OCI-LY1 (cell line): Measurements from ENCODE around the gene ECSCR.

Experiments used
- H2AFZ ChIP-seq: fragments of 200-600 bp; sonication (generic), shearing (Covaris generic); 2 replicates; pipeline ENCODE4 v1.6.0; 2014; ENCODE audit warnings: antibody characterized with exemption, mild to moderate bottlenecking, low read length
- H3F3A ChIP-seq: fragments of 200-600 bp; sonication (generic), shearing (Covaris generic); 2 replicates; pipeline ENCODE4 v1.6.0; 2014; ENCODE audit warnings: mild to moderate bottlenecking, antibody characterized with exemption, low read length, moderate library complexity; ENCODE audit not compliant: insufficient read depth
- H3K27ac ChIP-seq: fragments of 200-600 bp; sonication (generic); 2 replicates; pipeline ENCODE4 v1.5.1; 2014; ENCODE audit warnings: low read length, mixed run types, mild to moderate bottlenecking, low read depth; ENCODE audit not compliant: poor library complexity, severe bottlenecking
- H3K27me3 ChIP-seq: fragments of 200-600 bp; sonication (generic); 2 replicates; pipeline ENCODE4 v1.6.0; 2014; ENCODE audit warnings: antibody characterized with exemption, mild to moderate bottlenecking, low read length, moderate library complexity; ENCODE audit not compliant: insufficient read depth
- H3K36me3 ChIP-seq: fragments of 200-600 bp; sonication (generic); 2 replicates; pipeline ENCODE4 v1.6.1; 2014; ENCODE audit warnings: mild to moderate bottlenecking, antibody characterized with exemption, low read length, moderate library complexity, mixed read lengths; ENCODE audit not compliant: insufficient read depth
- H3K4me1 ChIP-seq: fragments of 200-600 bp; sonication (generic); 2 replicates; pipeline ENCODE4 v1.5.1; 2014; ENCODE audit warnings: mild to moderate bottlenecking, low read length, moderate library complexity; ENCODE audit not compliant: insufficient read depth, severe bottlenecking
- H3K4me2 ChIP-seq: fragments of 200-600 bp; sonication (generic), shearing (Covaris generic); 2 replicates; pipeline ENCODE4 v1.6.1; 2014; ENCODE audit warnings: low read length
- H3K4me3 ChIP-seq: fragments of 200-600 bp; sonication (generic); 2 replicates; pipeline ENCODE4 v1.5.1; 2014; ENCODE audit warnings: low read length, low read depth, mild to moderate bottlenecking, mixed read lengths; ENCODE audit not compliant: poor library complexity, severe bottlenecking
- H3K79me2 ChIP-seq: fragments of 200-600 bp; shearing (Covaris generic); 2 replicates; pipeline ENCODE4 v1.6.1; 2016; ENCODE audit warnings: mixed run types, low read length, mixed read lengths; ENCODE audit not compliant: insufficient read depth
- H3K9ac ChIP-seq: fragments of 200-600 bp; sonication (generic), shearing (Covaris generic); 2 replicates; pipeline ENCODE4 v1.6.1; 2014; ENCODE audit warnings: mild to moderate bottlenecking, low read length, mixed read lengths
- H3K9me2 ChIP-seq: fragments of 200-600 bp; sonication (generic), shearing (Covaris generic); 2 replicates; pipeline ENCODE4 v1.6.1; 2014; ENCODE audit warnings: low read depth, mild to moderate bottlenecking, low read length, mixed read lengths
- H3K9me3 ChIP-seq: fragments of 200-600 bp; shearing (Covaris generic); 2 replicates; pipeline ENCODE4 v1.6.1; 2014; ENCODE audit warnings: low read length, mixed read lengths
- H4K20me1 ChIP-seq: fragments of 200-600 bp; sonication (generic), shearing (Covaris generic); 2 replicates; pipeline ENCODE4 v1.6.0; 2016; ENCODE audit warnings: mild to moderate bottlenecking, low read length; ENCODE audit not compliant: insufficient read depth
- CTCF ChIP-seq: fragments of 200-600 bp; sonication (generic), shearing (Covaris generic); IDR thresholded peaks from 2 replicates; pipeline ENCODE4 v1.5.1; 2017; ENCODE audit warnings: mild to moderate bottlenecking, antibody characterized with exemption, low read length, moderate library complexity, mixed read lengths
- EZH2 ChIP-seq: fragments of 200-600 bp; sonication (generic), shearing (Covaris generic); IDR thresholded peaks from 2 replicates; pipeline ENCODE4 v1.8.0; 2017; ENCODE audit warnings: borderline replicate concordance, mixed run types, mild to moderate bottlenecking, antibody characterized with exemption, low read length, moderate library complexity, mixed read lengths

The ECSCR gene

GRCh38 chr5:139475865-139476617 lies 13.5 kb upstream of the ECSCR start:
- H3F3A ChIP-seq = no peaks in the 10 kb centered on the region
- no peak overlapping the region for H3K9ac ChIP-seq
- no peaks in the 10 kb centered on the region for H3K36me3 ChIP-seq
- peaks cover 23% of the 10 kb centered on the region for H3K27me3 ChIP-seq
- H2AFZ ChIP-seq = no peak overlapping the region
- no peak overlapping the region for H3K27ac ChIP-seq
- H3K4me2 ChIP-seq = no peak overlapping the region
- H3K4me3 ChIP-seq = no peak overlapping the region
- no peak for TF ChIP-seq EZH2
- TF ChIP-seq CTCF = no peak
- no peaks in the 10 kb centered on the region for H4K20me1 ChIP-seq
- H3K9me3 ChIP-seq = no peaks in the 10 kb centered on the region
- H3K4me1 ChIP-seq = no peaks in the 10 kb centered on the region
- H3K79me2 ChIP-seq = no peaks in the 10 kb centered on the region
- no peaks in the 10 kb centered on the region for H3K9me2 ChIP-seq

- TF ChIP-seq EZH2 (no peak), CTCF (no peak)
- Histone ChIP-seq H3K4me1 (peaks cover 4% of the 10 kb centered on the region), H3K27me3 (peaks cover 22% of the 10 kb centered on the region; the same call in 1 of the 2 replicates), H3K27ac (no peak overlapping the region), H3K9me3 (no peaks in the 10 kb centered on the region), H4K20me1 (no peaks in the 10 kb centered on the region), H3F3A (no peaks in the 10 kb centered on the region), H3K79me2 (no peaks in the 10 kb centered on the region), H2AFZ (no peak overlapping the region), H3K4me3 (no peak overlapping the region), H3K36me3 (no peaks in the 10 kb centered on the region), H3K9ac (no peak overlapping the region), H3K4me2 (no peak overlapping the region), H3K9me2 (no peaks in the 10 kb centered on the region)
These were observed 12.6 kb upstream of the ECSCR start for GRCh38 chr5:139474890-139475791.

DNA sequence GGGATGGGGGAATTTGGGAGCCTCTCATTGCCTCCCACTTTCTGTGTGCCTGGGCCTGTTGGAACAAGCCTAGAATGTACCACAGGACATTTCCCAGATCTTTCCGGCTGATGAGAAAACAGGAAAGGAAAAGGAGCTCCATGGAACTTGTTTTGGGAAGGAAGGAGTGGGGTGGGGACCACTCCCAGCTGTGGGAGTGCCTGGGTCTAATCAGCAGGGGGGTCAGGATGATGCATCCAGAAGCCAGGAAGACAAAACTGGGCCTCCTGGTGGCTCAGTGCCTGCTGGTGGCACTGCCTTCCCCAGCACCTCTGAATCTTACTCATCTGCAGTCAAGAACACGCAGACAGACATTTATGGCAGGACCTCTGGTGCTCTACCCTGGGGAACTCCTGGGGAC lies 11.0 kb upstream of the ECSCR start:
- Histone ChIP-seq H2AFZ (no peak overlapping the region), H3K9me3 (no peaks in the 10 kb centered on the region), H3K27ac (no peak overlapping the region), H4K20me1 (no peaks in the 10 kb centered on the region), H3K9me2 (no peaks in the 10 kb centered on the region), H3K4me1 (peaks cover 4% of the 10 kb centered on the region), H3K79me2 (no peaks in the 10 kb centered on the region), H3F3A (no peaks in the 10 kb centered on the region), H3K36me3 (no peaks in the 10 kb centered on the region), H3K27me3 (peaks cover 22% of the 10 kb centered on the region; the same call in 1 of the 2 replicates), H3K4me3 (no peak overlapping the region), H3K9ac (no peak overlapping the region), H3K4me2 (no peak overlapping the region)
- no peak for TF ChIP-seq CTCF
- no peak for TF ChIP-seq EZH2
